GM12872 (cell line): ENCODE measurements around the gene SHISAL2B.

ENCODE experiments used
- TF ChIP-seq, protein P1 (sequence below): IDR thresholded peaks from 3 replicates; pipeline ENCODE4 v1.5.1; 2011; ENCODE audit warnings: low read depth, mild to moderate bottlenecking, low read length, moderate library complexity; ENCODE audit not compliant: insufficient read depth

SHISAL2B gene

GRCh38 chr5:64754066-64754465 lies 63.8 kb downstream of the SHISAL2B start:
- TF ChIP-seq, protein P1, sequence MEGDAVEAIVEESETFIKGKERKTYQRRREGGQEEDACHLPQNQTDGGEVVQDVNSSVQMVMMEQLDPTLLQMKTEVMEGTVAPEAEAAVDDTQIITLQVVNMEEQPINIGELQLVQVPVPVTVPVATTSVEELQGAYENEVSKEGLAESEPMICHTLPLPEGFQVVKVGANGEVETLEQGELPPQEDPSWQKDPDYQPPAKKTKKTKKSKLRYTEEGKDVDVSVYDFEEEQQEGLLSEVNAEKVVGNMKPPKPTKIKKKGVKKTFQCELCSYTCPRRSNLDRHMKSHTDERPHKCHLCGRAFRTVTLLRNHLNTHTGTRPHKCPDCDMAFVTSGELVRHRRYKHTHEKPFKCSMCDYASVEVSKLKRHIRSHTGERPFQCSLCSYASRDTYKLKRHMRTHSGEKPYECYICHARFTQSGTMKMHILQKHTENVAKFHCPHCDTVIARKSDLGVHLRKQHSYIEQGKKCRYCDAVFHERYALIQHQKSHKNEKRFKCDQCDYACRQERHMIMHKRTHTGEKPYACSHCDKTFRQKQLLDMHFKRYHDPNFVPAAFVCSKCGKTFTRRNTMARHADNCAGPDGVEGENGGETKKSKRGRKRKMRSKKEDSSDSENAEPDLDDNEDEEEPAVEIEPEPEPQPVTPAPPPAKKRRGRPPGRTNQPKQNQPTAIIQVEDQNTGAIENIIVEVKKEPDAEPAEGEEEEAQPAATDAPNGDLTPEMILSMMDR = no peak

DNA sequence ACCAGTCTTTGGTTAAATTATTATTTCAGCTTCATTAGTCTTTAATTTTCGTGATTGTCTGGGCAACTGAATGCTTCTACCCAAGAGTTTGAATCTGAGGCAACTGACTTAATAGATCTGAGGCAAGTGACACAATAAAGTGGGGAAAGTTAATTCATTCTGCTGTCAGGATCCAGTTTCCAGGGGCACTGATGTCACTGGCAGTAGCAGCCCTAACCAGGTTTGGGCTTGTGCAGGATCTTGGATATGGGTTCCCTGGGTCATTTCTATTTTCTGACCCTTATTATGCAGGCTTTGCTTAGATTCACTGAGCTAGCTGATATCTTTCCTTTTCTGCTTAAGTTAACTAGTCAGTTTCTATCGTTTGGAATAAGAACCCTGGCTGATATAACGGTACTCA lies 68.6 kb downstream of the SHISAL2B start:
- TF ChIP-seq, protein P1 = no peak

DNA sequence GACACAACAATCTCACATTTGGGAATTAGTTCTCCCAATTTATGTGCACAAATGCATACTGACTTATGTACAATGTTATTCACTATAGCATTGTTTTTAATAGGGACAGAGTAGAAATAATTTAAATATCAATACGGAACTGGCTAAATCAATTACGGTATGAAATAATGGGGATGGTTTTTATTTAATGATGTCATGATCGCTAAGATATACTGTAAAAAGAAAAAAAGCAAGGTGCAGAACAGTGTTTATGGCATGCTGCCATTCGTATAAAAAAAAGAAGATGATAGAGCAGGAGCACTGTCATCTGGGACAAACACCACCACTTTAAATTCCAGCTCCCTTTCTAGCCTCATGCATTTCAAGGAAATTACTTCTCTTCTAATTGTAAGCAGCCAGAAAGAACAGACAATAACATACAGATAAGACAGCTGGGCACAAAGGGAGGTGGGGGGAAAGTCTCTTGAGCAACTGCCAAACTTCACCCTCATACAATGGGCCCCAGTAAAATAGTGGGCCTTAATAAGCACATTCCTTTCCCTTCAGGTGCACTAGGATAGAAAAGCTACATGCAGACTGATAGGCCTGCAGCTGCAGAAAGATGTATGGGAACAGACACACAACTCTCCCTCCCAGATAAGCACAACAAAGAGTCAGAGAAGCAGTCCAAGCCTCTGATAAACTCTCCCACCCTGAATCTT lies 69.8 kb downstream of the SHISAL2B start:
- TF ChIP-seq, protein P1 = no peak

GRCh38 chr5:64763948-64764503 lies 73.7 kb downstream of the SHISAL2B start:
- TF ChIP-seq, protein P1 = no peak

DNA sequence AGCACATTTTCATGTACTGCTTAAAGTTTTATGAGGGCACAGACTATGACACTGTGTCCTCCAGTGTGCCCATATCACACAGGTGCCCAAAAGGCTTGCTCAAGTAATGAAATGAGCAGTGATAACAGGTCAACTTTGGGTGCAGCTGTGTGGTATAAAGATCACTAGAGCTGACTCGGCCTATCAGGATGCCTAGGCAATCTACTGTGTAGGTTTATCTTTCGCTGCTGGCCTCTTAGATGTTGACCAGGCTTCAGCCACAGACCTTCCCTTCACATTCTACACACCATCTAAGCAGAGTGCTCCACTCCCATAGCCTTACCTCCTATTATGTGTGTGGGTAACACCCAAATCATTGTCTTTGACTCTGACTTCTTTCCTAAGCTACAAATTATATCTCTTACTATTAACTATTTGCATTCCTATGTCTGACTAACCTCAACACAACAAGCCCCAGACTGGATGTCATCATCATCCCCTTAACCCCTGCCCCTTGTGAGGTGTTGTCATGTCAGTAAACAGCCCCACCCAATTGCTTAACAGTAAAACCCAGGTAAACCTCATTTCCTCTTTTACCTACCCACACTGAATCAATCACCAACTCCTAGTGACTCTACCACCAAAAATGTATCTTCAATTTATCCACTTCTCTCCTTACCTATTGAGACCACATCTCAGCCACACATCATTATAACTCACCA lies 75.7 kb downstream of the SHISAL2B start:
- TF ChIP-seq, protein P1 = no peak

DNA sequence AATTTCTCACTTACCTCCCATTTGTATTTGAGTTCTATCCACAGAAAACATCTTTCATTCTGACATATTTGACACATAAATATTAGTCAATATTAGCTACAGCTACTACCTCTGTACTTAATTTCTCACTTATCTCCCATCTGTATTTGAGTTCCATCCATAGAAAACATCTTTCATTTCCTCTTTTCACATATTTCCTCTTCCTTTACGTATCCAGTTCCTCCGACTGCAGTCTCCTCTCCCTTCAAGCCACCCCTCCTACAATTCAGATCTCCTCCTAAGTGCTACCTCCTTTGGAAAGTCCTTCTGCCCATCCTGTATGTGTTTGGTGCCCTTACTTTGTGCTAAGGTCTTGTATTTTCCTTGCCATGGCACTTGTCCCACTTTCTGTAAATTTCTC lies 76.6 kb downstream of the SHISAL2B start:
- TF ChIP-seq, protein P1 = no peak
